ENCODE measurements around the gene PLA2G3.

The PLA2G3 gene

DNA sequence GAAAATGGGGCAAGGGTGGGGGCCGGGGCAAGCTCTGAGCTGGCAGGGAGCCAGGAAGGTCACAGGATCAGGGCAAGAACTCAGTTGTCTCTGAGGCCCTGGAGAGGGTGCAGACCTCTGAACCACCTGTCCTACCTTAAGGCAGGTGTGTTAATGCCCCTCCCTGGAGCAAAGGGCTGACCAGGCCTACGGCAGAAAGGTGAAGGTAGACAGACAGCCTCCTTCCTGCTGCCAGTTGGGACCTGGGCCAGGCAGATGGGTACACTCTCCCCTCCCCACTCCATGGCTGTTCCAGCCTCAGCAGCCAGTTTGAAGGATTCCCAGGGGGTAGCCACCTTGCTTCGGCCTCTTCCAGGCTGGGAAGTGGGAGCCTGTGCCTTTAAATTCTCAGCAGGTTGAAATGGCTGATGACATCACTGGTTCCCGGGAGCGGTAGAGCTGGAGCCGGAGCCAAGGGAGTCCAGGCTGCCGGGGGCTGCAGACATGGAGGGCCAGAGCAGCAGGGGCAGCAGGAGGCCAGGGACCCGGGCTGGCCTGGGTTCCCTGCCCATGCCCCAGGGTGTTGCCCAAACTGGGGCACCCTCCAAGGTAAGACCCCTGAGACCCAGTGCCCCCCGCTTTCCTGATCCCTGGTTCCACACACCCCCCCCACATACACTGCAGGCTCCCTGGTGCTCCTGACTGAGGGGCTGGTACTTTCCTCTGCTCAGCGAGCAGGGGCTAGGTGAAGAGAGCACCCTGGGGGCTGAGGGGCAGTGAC, 17.6 kb downstream of the PLA2G3 start, which contains the start of gene INPP5J:
Gene INPP5J (plus strand): TSS at position 435 of the 760 bp plus-strand sequence. CDS start 49 bp downstream, at position 484.
- no peak within 1 kb of the TSS for H2AFZ ChIP-seq (ENCODE audit: low read depth, low read length, severe bottlenecking)
- no peaks in the 10 kb centered on the region for H4K20me1 ChIP-seq (ENCODE audit: low read depth, low read length)
- H3K36me3 ChIP-seq (ENCODE audit: low read length), result no peaks in the 10 kb centered on the region
- H3F3A ChIP-seq (ENCODE audit: insufficient read depth), result no peaks in the 10 kb centered on the region
- H3K9me3 ChIP-seq (ENCODE audit: insufficient read depth, low read length), result no peaks in the 10 kb centered on the region
- no peaks in the 10 kb centered on the region for H3K79me2 ChIP-seq (ENCODE audit: insufficient read depth, low read length)
- no peaks in the 10 kb centered on the region for H3K9me2 ChIP-seq (replicated peaks; ENCODE audit: insufficient read depth, low read length)
- no peak within 1 kb of the TSS for H3K4me2 ChIP-seq (ENCODE audit: low read depth, low read length, poor library complexity, severe bottlenecking)
- H3K9ac ChIP-seq (ENCODE audit: low read length), result no peak within 1 kb of the TSS
- H3K27ac ChIP-seq (ENCODE audit: low read depth, low read length), result no peak within 1 kb of the TSS
- TF ChIP-seq EZH2phosphoT487 (conservative IDR thresholded peaks at IDR 0.05; ENCODE audit: low read length) (no peak), CTCF (IDR thresholded peaks at IDR 0.05; ENCODE audit: insufficient read depth, low read length, poor library complexity, severe bottlenecking) (no peak)
- no peaks in the 10 kb centered on the region for H3K27me3 ChIP-seq (ENCODE audit: low read length)
- H3K4me3 ChIP-seq (ENCODE audit: insufficient read depth, low read length, poor library complexity, severe bottlenecking), result no peak within 1 kb of the TSS

GRCh38 chr22:31122196-31122531, 18.1 kb downstream of the PLA2G3 start:
- no peaks in the 10 kb centered on the region for H4K20me1 ChIP-seq (ENCODE audit: low read depth, low read length)
- H3F3A ChIP-seq (ENCODE audit: insufficient read depth), result no peaks in the 10 kb centered on the region
- no peak overlapping the region for H2AFZ ChIP-seq (ENCODE audit: low read depth, low read length, severe bottlenecking)
- H3K4me2 ChIP-seq (ENCODE audit: low read depth, low read length, poor library complexity, severe bottlenecking), result no peak overlapping the region
- H3K9ac ChIP-seq (ENCODE audit: low read length), result no peak overlapping the region
- H3K9me3 ChIP-seq (ENCODE audit: insufficient read depth, low read length), result no peaks in the 10 kb centered on the region
- no peaks in the 10 kb centered on the region for H3K27me3 ChIP-seq (ENCODE audit: low read length)
- no peak overlapping the region for H3K4me3 ChIP-seq (ENCODE audit: insufficient read depth, low read length, poor library complexity, severe bottlenecking)
- TF ChIP-seq EZH2phosphoT487 (conservative IDR thresholded peaks at IDR 0.05; ENCODE audit: low read length) (no peak), CTCF (IDR thresholded peaks at IDR 0.05; ENCODE audit: insufficient read depth, low read length, poor library complexity, severe bottlenecking) (no peak)
- no peaks in the 10 kb centered on the region for H3K79me2 ChIP-seq (ENCODE audit: insufficient read depth, low read length)
- no peaks in the 10 kb centered on the region for H3K36me3 ChIP-seq (ENCODE audit: low read length)
- no peaks in the 10 kb centered on the region for H3K9me2 ChIP-seq (replicated peaks; ENCODE audit: insufficient read depth, low read length)
- no peak overlapping the region for H3K27ac ChIP-seq (ENCODE audit: low read depth, low read length)

DNA sequence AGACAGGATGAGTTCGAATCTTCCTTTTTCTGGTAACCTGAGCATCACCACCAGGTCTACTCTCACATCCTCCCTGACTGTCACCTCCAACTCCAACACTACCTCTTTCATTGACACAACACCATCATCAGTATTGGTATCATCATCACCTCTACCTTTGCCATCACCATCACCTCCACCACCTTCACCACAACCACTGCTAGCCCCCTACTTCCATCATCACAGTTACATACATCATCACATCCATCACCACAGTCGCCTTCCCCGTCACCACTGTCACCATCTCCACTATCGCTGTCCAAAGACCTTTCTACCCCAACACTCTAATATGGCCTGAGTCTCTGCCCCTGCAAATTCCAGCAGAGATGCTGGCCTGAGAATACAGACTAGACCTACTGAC, 18.9 kb downstream of the PLA2G3 start:
- H4K20me1 ChIP-seq (ENCODE audit: low read depth, low read length), result no peaks in the 10 kb centered on the region
- H3K27me3 ChIP-seq (ENCODE audit: low read length), result no peaks in the 10 kb centered on the region
- no peak overlapping the region for H2AFZ ChIP-seq (ENCODE audit: low read depth, low read length, severe bottlenecking)
- no peak overlapping the region for H3K27ac ChIP-seq (ENCODE audit: low read depth, low read length)
- no peak overlapping the region for H3K4me2 ChIP-seq (ENCODE audit: low read depth, low read length, poor library complexity, severe bottlenecking)
- no peaks in the 10 kb centered on the region for H3K36me3 ChIP-seq (ENCODE audit: low read length)
- H3K9me2 ChIP-seq (replicated peaks; ENCODE audit: insufficient read depth, low read length), result no peaks in the 10 kb centered on the region
- H3F3A ChIP-seq (ENCODE audit: insufficient read depth), result no peaks in the 10 kb centered on the region
- H3K79me2 ChIP-seq (ENCODE audit: insufficient read depth, low read length), result no peaks in the 10 kb centered on the region
- no peak for TF ChIP-seq EZH2phosphoT487 (conservative IDR thresholded peaks at IDR 0.05; ENCODE audit: low read length)
- TF ChIP-seq CTCF (IDR thresholded peaks at IDR 0.05; ENCODE audit: insufficient read depth, low read length, poor library complexity, severe bottlenecking), result no peak
- H3K9ac ChIP-seq (ENCODE audit: low read length), result no peak overlapping the region
- no peaks in the 10 kb centered on the region for H3K9me3 ChIP-seq (ENCODE audit: insufficient read depth, low read length)
- H3K4me3 ChIP-seq (ENCODE audit: insufficient read depth, low read length, poor library complexity, severe bottlenecking), result no peak overlapping the region
